Activated T-helper 9 cell treated with anti-CD3 and anti-CD28 coated beads, Interleukin-2, amount 50 U/mL, for 16 hours (primary cell): ENCODE measurements around the gene BAK1.
"Not testable (repeated sequence)": the region's sequence is repeated elsewhere in the genome, so short reads cannot be mapped to it uniquely, and the experiment has no call there.

ENCODE experiments used
- DNase-seq: peaks from one replicate; pipeline ENCODE4 v3.0.0-alpha.2; 2020; ENCODE audit warnings: low read depth

The BAK1 gene

GRCh38 chr6:33586108-33586640, 6.1 kb upstream of the BAK1 start:
- no peak for DNase-seq

GRCh38 chr6:33585403-33586107, 5.5 kb upstream of the BAK1 start:
- DNase-seq, result peak; percentile 80

- no peak for DNase-seq
These were observed 4.8 kb upstream of the BAK1 start for GRCh38 chr6:33584700-33585402.

GRCh38 chr6:33583591-33584155, 3.6 kb upstream of the BAK1 start:
- DNase-seq, result no peak

GRCh38 chr6:33581186-33581585, 1.1 kb upstream of the BAK1 start:
- DNase-seq, result no peak

GRCh38 chr6:33578588-33579011, 1.5 kb downstream of the BAK1 start:
- DNase-seq, result no peak

GRCh38 chr6:33578164-33578563, 1.9 kb downstream of the BAK1 start:
- DNase-seq, result no peak

- DNase-seq, result no peak
These were observed 2.4 kb downstream of the BAK1 start for GRCh38 chr6:33577718-33578117.

- no peak for DNase-seq
These were observed 3.0 kb downstream of the BAK1 start for GRCh38 chr6:33577106-33577535.

- DNase-seq, result no peak
These were observed 3.4 kb downstream of the BAK1 start for GRCh38 chr6:33576668-33577067.

- DNase-seq, result no peak
These were observed 4.9 kb downstream of the BAK1 start for GRCh38 chr6:33575211-33575610.

GRCh38 chr6:33571637-33572316, 8.3 kb downstream of the BAK1 start:
- no peak for DNase-seq

- DNase-seq, result peak; percentile 84
These were observed 9.1 kb downstream of the BAK1 start for GRCh38 chr6:33570806-33571636.

- no peak for DNase-seq
These were observed 11.1 kb downstream of the BAK1 start for GRCh38 chr6:33568826-33569570.

- no peak for DNase-seq
These were observed 12.2 kb downstream of the BAK1 start for GRCh38 chr6:33567836-33568235.

GRCh38 chr6:33566182-33567084, 13.6 kb downstream of the BAK1 start:
- no peak for DNase-seq

- no peak for DNase-seq
These were observed 21.3 kb downstream of the BAK1 start for GRCh38 chr6:33558801-33559200.

GRCh38 chr6:33557376-33557775, 22.7 kb downstream of the BAK1 start:
- no peak for DNase-seq

GRCh38 chr6:33552883-33553282, 27.2 kb downstream of the BAK1 start:
- DNase-seq, result not testable (repeated sequence)

- no peak for DNase-seq
These were observed 27.8 kb downstream of the BAK1 start for GRCh38 chr6:33552252-33552651.
